HS-5 (cell line): Measurements from ENCODE around the gene WDR20.
"Not testable (repeated sequence)": the region's sequence is repeated elsewhere in the genome, so short reads cannot be mapped to it uniquely, and the experiment has no call there.

Experiments used
- DNase-seq: peaks from one replicate; pipeline ENCODE4 v3.0.0-alpha.2; 2012; ENCODE audit warnings: low read depth

The WDR20 gene

DNA sequence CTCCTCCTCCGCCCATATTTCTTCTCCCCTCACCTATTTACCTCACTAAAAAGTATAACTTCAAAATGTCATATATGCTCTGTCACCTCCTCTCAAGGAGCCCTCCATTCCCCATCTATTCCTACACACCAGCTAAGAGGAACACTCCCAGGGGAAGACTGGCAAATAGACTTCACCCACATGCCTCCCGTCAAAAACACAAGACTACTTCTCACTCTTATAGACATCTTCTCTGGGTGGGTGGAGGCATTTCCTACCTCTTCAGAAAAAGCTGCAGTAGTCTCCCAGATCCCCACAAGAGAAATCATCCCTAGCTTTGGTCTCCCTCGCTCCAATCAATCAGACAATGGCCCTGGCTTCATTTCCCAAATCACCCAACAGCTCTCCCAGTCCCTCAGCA, 99.1 kb downstream of the WDR20 start:
- DNase-seq = no peak

GRCh38 chr14:102239231-102239630, 99.5 kb downstream of the WDR20 start:
- DNase-seq = no peak

DNA sequence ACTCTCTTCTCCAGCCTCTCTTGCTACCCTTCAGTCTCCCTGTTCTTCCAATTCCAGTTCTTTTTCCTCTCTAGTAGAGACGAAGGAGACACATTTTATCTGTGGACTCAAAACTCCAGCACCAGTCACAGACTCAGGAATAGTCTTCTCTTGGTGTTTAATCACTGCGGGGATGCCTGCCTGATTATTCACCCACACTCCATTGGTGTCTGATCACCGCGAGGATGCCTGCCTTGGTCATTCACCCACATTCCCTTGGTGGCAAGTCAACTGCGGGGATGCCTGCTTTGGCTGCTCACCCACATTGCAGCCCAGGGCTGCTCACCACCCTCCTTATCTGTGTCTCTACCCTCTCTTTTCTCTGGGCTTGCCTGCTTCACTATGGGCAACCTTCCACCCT, 100.8 kb downstream of the WDR20 start:
- DNase-seq = not testable (repeated sequence)

DNA sequence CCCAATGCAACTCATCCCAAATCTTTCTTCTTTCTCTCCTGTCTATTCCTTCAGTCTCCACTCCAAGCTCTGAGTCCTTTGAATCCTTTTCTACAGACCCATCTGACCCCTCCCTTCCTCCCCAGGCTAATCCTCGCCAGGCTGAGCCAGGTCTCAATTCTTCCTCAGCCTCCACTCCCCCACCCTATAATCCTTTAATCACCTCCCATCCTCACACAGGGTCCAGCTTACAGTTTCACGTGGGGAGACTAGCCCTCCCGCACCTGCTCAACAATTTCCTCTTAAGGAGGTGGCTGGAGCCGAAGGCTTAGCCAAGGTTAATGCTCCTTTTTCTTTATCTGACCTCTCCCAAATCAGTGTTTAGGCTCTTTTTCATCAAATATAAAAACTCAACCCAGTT, 101.5 kb downstream of the WDR20 start:
- DNase-seq = no peak

- not testable (repeated sequence) for DNase-seq
Measured at GRCh38 chr14:102243795-102244194, 104.1 kb downstream of the WDR20 start.

DNA sequence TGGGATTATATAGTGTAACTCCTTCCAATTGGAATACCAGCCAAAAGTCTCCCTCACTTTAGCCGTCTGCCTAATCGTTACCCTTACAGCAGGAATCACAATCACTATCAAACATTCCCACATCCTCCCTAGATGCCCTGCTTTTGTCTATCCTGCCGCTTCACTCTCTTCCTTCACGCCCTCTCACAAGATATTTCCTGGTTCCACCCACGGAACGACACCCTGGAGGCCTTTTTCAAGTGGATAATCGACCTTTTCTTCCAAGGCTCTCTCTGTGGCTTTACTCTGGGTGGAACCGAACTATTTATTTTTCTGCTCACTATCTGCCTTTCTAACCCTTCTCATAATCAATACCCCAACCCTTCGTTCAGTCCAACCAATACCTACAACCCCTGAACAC, 106.4 kb downstream of the WDR20 start:
- DNase-seq = no peak

GRCh38 chr14:102248121-102248520, 108.4 kb downstream of the WDR20 start:
- DNase-seq = no peak

DNA sequence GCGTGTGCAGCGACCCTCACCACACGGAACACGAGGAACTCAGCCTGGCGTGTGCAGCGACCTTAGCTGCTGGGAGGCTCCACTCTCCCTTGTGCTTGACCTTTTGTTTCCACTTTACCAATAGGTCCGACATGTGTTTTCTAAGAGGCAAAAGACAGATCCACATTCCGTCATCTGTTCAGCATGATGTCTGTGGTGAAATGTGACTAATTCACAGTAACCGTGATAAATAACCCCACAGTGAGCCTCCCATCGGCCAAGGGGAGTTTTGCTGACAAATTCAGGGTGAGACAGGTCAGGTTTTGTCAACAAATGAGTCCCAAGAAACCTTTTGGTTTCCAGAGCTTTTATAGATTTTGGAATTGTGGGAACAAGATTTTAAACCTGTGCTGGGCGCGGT, 109.3 kb downstream of the WDR20 start:
- no peak for DNase-seq

GRCh38 chr14:102249981-102250380, 110.3 kb downstream of the WDR20 start:
- no peak for DNase-seq

- no peak for DNase-seq
Measured at GRCh38 chr14:102250636-102251035, 110.9 kb downstream of the WDR20 start.

- no peak for DNase-seq
Measured at GRCh38 chr14:102251161-102251560, 111.5 kb downstream of the WDR20 start.

DNA sequence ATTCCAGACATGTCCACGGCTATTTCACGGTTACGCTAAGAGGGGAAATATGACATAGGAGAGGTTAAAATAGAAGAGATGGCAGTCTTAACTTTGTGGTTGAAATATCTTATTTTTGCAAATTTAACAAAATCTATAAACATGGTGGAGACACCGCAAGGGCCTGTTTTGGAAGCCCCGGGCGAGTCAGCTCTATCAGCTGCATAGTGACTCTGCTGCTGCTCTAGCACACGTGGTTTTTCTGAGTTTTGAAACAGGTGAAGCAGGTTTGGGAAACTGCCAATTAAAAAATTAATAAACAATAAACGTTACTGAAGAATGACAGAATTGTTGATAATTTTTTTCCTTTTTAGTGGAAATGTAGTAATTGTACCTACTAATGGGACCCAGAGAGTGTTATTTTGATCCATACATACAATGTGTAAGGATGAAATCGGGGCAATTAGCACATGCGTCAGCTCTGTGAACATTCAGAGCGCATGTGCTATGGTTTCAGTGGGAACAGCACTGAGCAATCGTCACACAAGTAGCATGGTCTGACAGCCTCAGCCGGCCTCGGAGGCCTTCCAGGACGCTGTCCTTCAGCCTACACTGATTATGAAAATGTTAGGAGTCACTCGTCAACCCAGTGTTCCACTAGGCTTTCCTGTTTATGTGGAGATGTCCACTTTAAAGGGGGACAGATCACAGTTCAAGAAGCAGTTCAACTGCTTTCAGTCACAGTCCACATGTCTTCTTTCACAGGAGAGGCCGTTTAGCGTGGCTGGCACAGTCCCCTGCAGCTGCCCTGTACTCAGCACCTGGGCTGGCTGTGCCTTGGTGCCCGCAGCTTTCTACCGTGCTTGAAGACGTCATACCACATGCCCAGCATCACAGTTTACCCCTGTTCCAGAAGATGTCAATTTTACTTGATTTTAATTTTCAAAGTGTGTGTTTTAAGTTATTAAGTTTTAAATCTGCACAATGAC, 113.4 kb downstream of the WDR20 start:
- no peak for DNase-seq

DNA sequence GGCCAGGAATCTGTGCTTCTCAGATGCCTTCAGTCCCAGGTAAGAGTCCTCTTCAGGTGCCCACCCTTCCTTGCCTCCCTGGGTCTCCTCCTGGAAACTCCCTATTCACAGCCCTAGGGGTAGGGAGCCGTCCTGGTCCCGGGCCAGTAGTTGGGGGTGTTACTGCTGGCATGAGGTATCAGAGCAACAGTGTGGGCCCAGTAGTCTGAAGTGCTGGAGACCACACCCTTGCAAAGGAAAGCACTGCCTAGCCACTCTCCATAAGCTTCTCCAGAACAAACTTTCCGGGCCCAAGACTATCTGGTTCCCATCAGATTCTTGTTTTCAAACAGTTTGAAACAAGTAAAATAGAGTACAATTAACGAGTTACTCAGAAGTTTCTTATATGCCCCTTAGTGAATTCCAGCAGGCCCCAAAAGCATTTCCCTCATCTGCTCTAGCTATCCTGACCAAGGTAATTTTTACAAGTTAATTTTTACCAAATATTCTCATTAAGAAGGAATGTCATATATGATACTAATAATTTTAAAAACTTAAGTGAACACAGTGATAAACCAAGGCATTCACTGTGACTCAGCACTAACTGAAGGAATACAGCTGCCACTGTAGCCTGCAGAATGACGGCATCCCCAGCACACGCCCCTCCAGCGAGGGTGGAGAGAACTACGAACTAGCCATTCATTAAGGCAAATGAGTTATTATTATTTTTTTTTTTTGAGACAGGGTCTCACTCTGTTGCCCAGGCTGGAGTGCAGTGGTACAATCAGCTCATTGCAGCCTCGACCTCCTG, 115.9 kb downstream of the WDR20 start:
- no peak for DNase-seq

DNA sequence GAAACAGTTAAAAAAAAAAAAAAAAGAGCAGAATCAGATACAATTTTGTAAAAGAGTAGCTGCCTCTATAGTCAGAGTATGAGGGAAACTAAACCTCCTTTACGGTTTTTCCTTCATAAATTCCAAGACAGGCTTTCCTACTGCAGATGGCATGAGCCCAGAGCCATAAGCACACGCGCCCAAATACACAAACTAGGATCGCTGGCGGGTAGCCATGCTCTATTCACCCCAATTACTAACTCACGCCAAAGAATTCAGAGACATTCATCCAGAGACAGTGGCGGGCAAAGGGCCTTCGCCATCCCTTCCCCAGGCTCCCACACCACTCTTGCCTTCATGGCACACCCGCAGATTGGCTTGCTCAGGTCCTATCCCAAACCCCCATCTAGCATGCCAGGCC, 117.0 kb downstream of the WDR20 start:
- no peak for DNase-seq

GRCh38 chr14:102258136-102258535, 118.4 kb downstream of the WDR20 start:
- DNase-seq = no peak
